Mesothelial cell of epicardium (in vitro differentiated cells): ENCODE results near the gene RAN. TPM values are rescaled to one million over a fixed set of nuclear protein-coding genes. Genes with fewer than 3 reads are reported as not detected.
A peak's percentile ranks its signal among the peaks of the same experiment; 100 is the strongest.
"Not testable (repeated sequence)": the region's sequence is repeated elsewhere in the genome, so short reads cannot be mapped to it uniquely, and the experiment has no call there.

ENCODE experiments used
- DNase-seq, 2 experiments: peaks; one replicate each; pipeline ENCODE4 v3.0.0; 2021; ENCODE audit warnings: low spot score in 2 of 2; ENCODE audit not compliant: unreplicated experiment in 2 of 2
- H3K27ac Mint-ChIP-seq: 2 replicates; pipeline ENCODE4 v1.8.0; 2021; ENCODE audit warnings: mixed read lengths
- H3K27me3 Mint-ChIP-seq: 2 replicates; pipeline ENCODE4 v1.8.0; 2021; ENCODE audit warnings: low read depth, mixed read lengths
- H3K36me3 Mint-ChIP-seq: 2 replicates; pipeline ENCODE4 v1.8.0; 2021; ENCODE audit warnings: mixed read lengths
- H3K4me1 Mint-ChIP-seq: 2 replicates; pipeline ENCODE4 v1.8.0; 2021; ENCODE audit warnings: mixed read lengths
- H3K4me3 Mint-ChIP-seq: 2 replicates; pipeline ENCODE4 v1.8.0; 2021; ENCODE audit warnings: mild to moderate bottlenecking, moderate library complexity, mixed read lengths
- H3K9me3 Mint-ChIP-seq: 2 replicates; pipeline ENCODE4 v1.8.0; 2021; ENCODE audit warnings: mixed read lengths
- CTCF ChIP-seq: fragments of 200-600 bp; sonication (generic); IDR thresholded peaks from one replicate; pipeline ENCODE4 v1.5.0; 2021; ENCODE audit warnings: antibody characterized with exemption; ENCODE audit not compliant: unreplicated experiment
- total RNA-seq: library from RNA; stranded (reverse); gene quantifications from 3 replicates; pipeline ENCODE4 v1.2.1, GENCODE V29; 2021

The RAN gene
- total RNA-seq, 1 donor from 2014 or later = 629 TPM

GRCh38 chr12:130856088-130856487 is 15.8 kb upstream of the RAN start:
- Mint-ChIP-seq H3K4me1 (peaks cover 6% of the 10 kb centered on the region), H3K4me3 (no peak overlapping the region), H3K27me3 (peaks cover 16% of the 10 kb centered on the region), H3K36me3 (no peaks in the 10 kb centered on the region), H3K27ac (no peak overlapping the region), H3K9me3 (peaks cover 9% of the 10 kb centered on the region)
- TF ChIP-seq CTCF = no peak
- no peak for DNase-seq

GRCh38 chr12:130858084-130858483 is 13.8 kb upstream of the RAN start:
- no peaks in the 10 kb centered on the region for H3K36me3 Mint-ChIP-seq
- H3K27ac Mint-ChIP-seq = no peak overlapping the region
- no peaks in the 10 kb centered on the region for H3K4me1 Mint-ChIP-seq
- peak; percentile 44 for TF ChIP-seq CTCF
- H3K9me3 Mint-ChIP-seq = peaks cover 9% of the 10 kb centered on the region
- H3K27me3 Mint-ChIP-seq = peaks cover 13% of the 10 kb centered on the region
- no peak overlapping the region for H3K4me3 Mint-ChIP-seq
- no peak for DNase-seq

- no peak for TF ChIP-seq CTCF
- Mint-ChIP-seq H3K36me3 (no peaks in the 10 kb centered on the region), H3K27me3 (peaks cover 8% of the 10 kb centered on the region), H3K27ac (no peak overlapping the region), H3K4me3 (no peak overlapping the region), H3K4me1 (no peaks in the 10 kb centered on the region), H3K9me3 (peaks cover 9% of the 10 kb centered on the region)
- no peak for DNase-seq
Measured at GRCh38 chr12:130859161-130859560, 12.7 kb upstream of the RAN start.

- no peak for DNase-seq
- H3K27ac Mint-ChIP-seq = no peak overlapping the region
- H3K4me1 Mint-ChIP-seq = no peaks in the 10 kb centered on the region
- peaks cover 4% of the 10 kb centered on the region for H3K27me3 Mint-ChIP-seq
- no peaks in the 10 kb centered on the region for H3K36me3 Mint-ChIP-seq
- H3K9me3 Mint-ChIP-seq = peaks cover 9% of the 10 kb centered on the region
- H3K4me3 Mint-ChIP-seq = no peak overlapping the region
- TF ChIP-seq CTCF = no peak
Measured at GRCh38 chr12:130860311-130860710, 11.6 kb upstream of the RAN start.

GRCh38 chr12:130862161-130862560 is 9.7 kb upstream of the RAN start:
- no peak for TF ChIP-seq CTCF
- Mint-ChIP-seq H3K4me1 (no peaks in the 10 kb centered on the region), H3K27me3 (no peaks in the 10 kb centered on the region), H3K36me3 (no peaks in the 10 kb centered on the region), H3K27ac (no peak overlapping the region), H3K4me3 (no peak overlapping the region), H3K9me3 (peaks cover 4% of the 10 kb centered on the region)
- DNase-seq = no peak

GRCh38 chr12:130862771-130863170 is 9.1 kb upstream of the RAN start:
- not testable (repeated sequence) for H3K27me3 Mint-ChIP-seq, H3K36me3 Mint-ChIP-seq, H3K4me1 Mint-ChIP-seq, H3K9me3 Mint-ChIP-seq, H3K4me3 Mint-ChIP-seq, DNase-seq, H3K27ac Mint-ChIP-seq
